UCSD-AML1 (cell line): ENCODE results near the gene RFX8.
"Not testable (repeated sequence)": the region's sequence is repeated elsewhere in the genome, so short reads cannot be mapped to it uniquely, and the experiment has no call there.

Experiments used
- DNase-seq: peaks from one replicate; lab custom pipeline; 2025; ENCODE audit not compliant: unreplicated experiment; lab: John Stamatoyannopoulos, UW

Gene RFX8

GRCh38 chr2:101355401-101356054 lies 119.4 kb downstream of the RFX8 start:
- DNase-seq: no peak

GRCh38 chr2:101354420-101355311 lies 120.2 kb downstream of the RFX8 start:
- DNase-seq: no peak

GRCh38 chr2:101352631-101353030 lies 122.3 kb downstream of the RFX8 start:
- not testable (repeated sequence) for DNase-seq

- DNase-seq: no peak
Observed at GRCh38 chr2:101351207-101351606, 123.7 kb downstream of the RFX8 start.

GRCh38 chr2:101349893-101350662 lies 124.8 kb downstream of the RFX8 start:
- no peak for DNase-seq

- DNase-seq: no peak
Observed at GRCh38 chr2:101348883-101349282, 126.0 kb downstream of the RFX8 start.
